Measurements from ENCODE around the gene STOX2. TPM values are rescaled to one million over a fixed set of nuclear protein-coding genes. Genes with fewer than 3 reads are reported as not detected.
A peak's percentile ranks its signal among the peaks of the same experiment; 100 is the strongest.

Gene STOX2
- total RNA-seq, 2 donors from 2014 or later = 9.1 to 11.2 TPM

GRCh38 chr4:183878251-183878970 is 26.7 kb upstream of the STOX2 start:
- no peak for DNase-seq
- intact Hi-C loops (cut with DNase I) = loop anchor here in 1 of 2 donors (10.0 kb wide), 1 partner anchor 106 kb away; no protein-coding TSS in a partner anchor
- no peak for ATAC-seq

- intact Hi-C loops (cut with DNase I) = no loop called here
- no peak for ATAC-seq
- no peak for DNase-seq
These were observed 19.8 kb upstream of the STOX2 start for GRCh38 chr4:183885205-183885720.

- DNase-seq (no peak), ATAC-seq (no peak)
- intact Hi-C loops (cut with DNase I) = no loop called here
These were observed 17.8 kb upstream of the STOX2 start for GRCh38 chr4:183887351-183887750.

GRCh38 chr4:183888564-183888963 is 16.5 kb upstream of the STOX2 start:
- intact Hi-C loops (cut with DNase I) = no loop called here
- ATAC-seq = no peak

GRCh38 chr4:183889190-183889589 is 15.9 kb upstream of the STOX2 start:
- no peak for ATAC-seq
- intact Hi-C loops (cut with DNase I) = no loop called here
- DNase-seq = no peak

More at GRCh38 chr4:183888564-183888963, 16.5 kb upstream of the STOX2 start:
- DNase-seq = no peak

- ATAC-seq = no peak
- DNase-seq = no peak
- intact Hi-C loops (cut with DNase I) = no loop called here
These were observed 7.9 kb upstream of the STOX2 start for GRCh38 chr4:183897193-183897592.

- DNase-seq (no peak), ATAC-seq (no peak)
- intact Hi-C loops (cut with DNase I) = no loop called here
These were observed 6.7 kb upstream of the STOX2 start for GRCh38 chr4:183898456-183898855.

- DNase-seq (no peak), ATAC-seq (no peak)
- intact Hi-C loops (cut with DNase I) = loop anchor here in 1 of 2 donors (10.0 kb wide), 1 partner anchor 58 kb away; no protein-coding TSS in a partner anchor
These were observed 1.9 kb upstream of the STOX2 start for GRCh38 chr4:183903021-183903760.

GRCh38 chr4:183905593-183906488 is 734 bp downstream of the STOX2 start:
- intact Hi-C loops (cut with DNase I) = loop anchor here (2.0 to 10.0 kb wide), 3 partner anchors 61 to 83 kb away; no protein-coding TSS in a partner anchor
- peak; percentile 70 to 74 for ATAC-seq
- DNase-seq = peak; percentile 57

GRCh38 chr4:183906489-183906738 is 1.3 kb downstream of the STOX2 start:
- ATAC-seq = peak; percentile 4 to 13
- no peak for DNase-seq
- intact Hi-C loops (cut with DNase I) = loop anchor here (5.0 to 10.0 kb wide), 2 partner anchors 62 to 64 kb away; no protein-coding TSS in a partner anchor

- peak; percentile 29 for DNase-seq
- ATAC-seq = peak; percentile 2 to 26
- intact Hi-C loops (cut with DNase I) = loop anchor here (5.0 to 10.0 kb wide), 2 partner anchors 62 to 65 kb away; no protein-coding TSS in a partner anchor
These were observed 1.9 kb downstream of the STOX2 start for GRCh38 chr4:183906739-183907651.

- intact Hi-C loops (cut with DNase I) = loop anchor here (5.0 to 10.0 kb wide), 2 partner anchors 63 to 66 kb away; no protein-coding TSS in a partner anchor
These were observed 3.0 kb downstream of the STOX2 start for GRCh38 chr4:183907871-183908683.

GRCh38 chr4:183909187-183909586 is 4.1 kb downstream of the STOX2 start:
- intact Hi-C loops (cut with DNase I) = loop anchor here (5.0 to 10.0 kb wide), 2 partner anchors 64 to 67 kb away; no protein-coding TSS in a partner anchor
- DNase-seq = no peak
- ATAC-seq = no peak

More at GRCh38 chr4:183907871-183908683, 3.0 kb downstream of the STOX2 start:
- DNase-seq (no peak), ATAC-seq (no peak)

GRCh38 chr4:183909801-183910200 is 4.7 kb downstream of the STOX2 start:
- intact Hi-C loops (cut with DNase I) = loop anchor here (5.0 to 10.0 kb wide), 2 partner anchors 65 to 68 kb away; no protein-coding TSS in a partner anchor

GRCh38 chr4:183912585-183912984 is 7.5 kb downstream of the STOX2 start:
- no peak for DNase-seq
- no peak for ATAC-seq
- intact Hi-C loops (cut with DNase I) = no loop called here

More at GRCh38 chr4:183909801-183910200, 4.7 kb downstream of the STOX2 start:
- ATAC-seq (no peak), DNase-seq (no peak)

- intact Hi-C loops (cut with DNase I) = no loop called here
- ATAC-seq (no peak), DNase-seq (no peak)
These were observed 10.9 kb downstream of the STOX2 start for GRCh38 chr4:183915976-183916375.

- DNase-seq (no peak), ATAC-seq (peak in 1 of 2 donors; percentile 31)
- intact Hi-C loops (cut with DNase I) = no loop called here
These were observed 13.6 kb downstream of the STOX2 start for GRCh38 chr4:183918696-183919095.

Data from left cardiac atrium (tissue), 4 donors.